ENCODE data around the gene TCF4.

- no peak for TF ChIP-seq CTCF (conservative IDR thresholded peaks at IDR 0.05; ENCODE audit: low read depth, low read length)
- TF ChIP-seq EZH2 (IDR thresholded peaks at IDR 0.05; ENCODE audit: borderline replicate concordance, low read depth, low read length, poor library complexity, severe bottlenecking): no peak
These were observed 154.3 kb downstream of the TCF4 start for GRCh38 chr18:55433648-55434047.

All from A673 (cell line).